Sigmoid colon (tissue), 7 donors: ENCODE measurements around the gene SMPD2. TPM values are rescaled to one million over a fixed set of nuclear protein-coding genes. Genes with fewer than 3 reads are reported as not detected.
A peak's percentile ranks its signal among the peaks of the same experiment; 100 is the strongest.

Experiments
- DNase-seq: peaks from one replicate; pipeline ENCODE4 v3.0.0-alpha.2; 2019
- H3K27ac ChIP-seq, 4 donors: fragments of 200-600 bp; sonication (generic); one replicate each; pipeline ENCODE4 v1.5.1; 2016 to 2019; ENCODE audit warnings: mild to moderate bottlenecking in 1 of 4
- H3K27me3 ChIP-seq, 3 donors: fragments of 200-600 bp; sonication (generic); one replicate each; pipeline ENCODE4 v1.5.1; 2019; ENCODE audit warnings: mild to moderate bottlenecking in 1 of 3
- H3K36me3 ChIP-seq, 4 donors: fragments of 200-600 bp; sonication (generic); one replicate each; pipeline ENCODE4 v1.5.1; 2016 to 2019
- H3K4me1 ChIP-seq, 4 donors: fragments of 200-600 bp; sonication (generic); one replicate each; pipeline ENCODE4 v1.5.1; 2017 to 2019
- H3K4me3 ChIP-seq, 4 donors: fragments of 200-600 bp; sonication (generic); one replicate each; pipeline ENCODE4 v1.5.1; 2017 to 2019; ENCODE audit warnings: mild to moderate bottlenecking in 2 of 4, moderate library complexity in 1 of 4
- H3K9me3 ChIP-seq, 4 donors: fragments of 200-600 bp in 3 of 4; sonication (generic) in 3 of 4; one replicate each; pipeline versions ENCODE4 v1.5.1 to v1.6.1; 2013 to 2019
- CTCF ChIP-seq, 4 experiments: fragments of 450-650 bp in 3 of 4; fragments of 200-600 bp in 1 of 4; IDR thresholded peaks; one replicate each; pipeline ENCODE4 v1.5.1; 2016 to 2019; ENCODE audit warnings: antibody characterized with exemption in 4 of 4, mild to moderate bottlenecking in 3 of 4, moderate library complexity in 2 of 4
- EP300 ChIP-seq, 4 donors: sonication (generic); formaldehyde crosslinking; IDR thresholded peaks; one replicate each; pipeline ENCODE4 v1.6.1; 2017; ENCODE audit warnings: antibody characterized with exemption in 4 of 4
- POLR2A ChIP-seq, 2 donors: fragments of 450-650 bp; IDR thresholded peaks; one replicate each; pipeline ENCODE4 v1.6.1; 2016; ENCODE audit warnings: antibody characterized with exemption in 2 of 2, mild to moderate bottlenecking in 2 of 2, moderate library complexity in 2 of 2
- POLR2AphosphoS5 ChIP-seq, 4 donors: sonication (generic); formaldehyde crosslinking; IDR thresholded peaks; one replicate each; pipeline ENCODE4 v1.6.1; 2017; ENCODE audit warnings: antibody characterized with exemption in 4 of 4
- WGBS, 2 donors: extraction: QIAGEN DNeasy Blood & Tissue Kit; methylation state at CpG; one replicate each; pipeline ENCODE4 v1.1.7; 2013; 5-methylcytosine and 5-hydroxymethylcytosine counted together
- intact Hi-C: fragments of 100-400 bp; cut with DNase I; formaldehyde crosslinking; loops from one replicate; pipeline ENCODE4 v1.15.1; 2023
- polyA plus RNA-seq, 3 donors: library from polyadenylated mRNA; stranded (reverse); fragments of 200-250 nt; gene quantifications; one replicate each; pipeline ENCODE4 v1.2.3, GENCODE V29; 2013
- total RNA-seq, 4 donors: library from RNA; depleted of rRNA; stranded (reverse); fragments of >200 nt; gene quantifications; one replicate each; pipeline ENCODE4 v1.1.0, GENCODE V29; 2016
- donor health status: healthy with polysubstance abuse.
- donor health status: Bipolar disorder and iron deficiency.
- donor health status: healthy.

SMPD2 gene
- total and polyA plus RNA-seq, 7 donors = 2.4 to 19.2 (median 14.4) TPM

GRCh38 chr6:109453594-109454495 is 13.3 kb downstream of the SMPD2 start:
- H3K27ac ChIP-seq = peak overlapping the region in 3 of 4 donors; percentile 68 to 77 (median 74)

GRCh38 chr6:109454496-109455436 is 14.2 kb downstream of the SMPD2 start:
- Histone ChIP-seq H3K27ac (peak overlapping the region; percentile 50 to 77 (median 71)), H3K4me3 (peak overlapping the region; percentile 50 to 76 (median 70)), H3K9me3 (no peaks in the 10 kb centered on the region), H3K4me1 (peaks cover 0 to 32% (median 22%) of the 10 kb centered on the region in 4 donors), H3K27me3 (no peaks in the 10 kb centered on the region), H3K36me3 (no peaks in the 10 kb centered on the region)
- 2 to 3% methylated on average over 48 of the region's 48 CpGs for WGBS, 2 donors
- intact Hi-C loops = loop anchor here (2.0 kb wide), 1 partner anchor 14 kb away; the partner anchor contains the start of genes PPIL6 and SMPD2
- DNase-seq = peak; percentile 77
- TF ChIP-seq CTCF (IDR thresholded peaks at IDR 0.05) (no peak), POLR2A (IDR thresholded peaks at IDR 0.05) (no peak), POLR2AphosphoS5 (IDR thresholded peaks at IDR 0.05) (no peak), EP300 (IDR thresholded peaks at IDR 0.05) (no peak)

More at GRCh38 chr6:109453594-109454495, 13.3 kb downstream of the SMPD2 start:
- H3K4me3 ChIP-seq = peak overlapping the region in 3 of 4 donors; percentile 65 to 76 (median 76)
- H3K9me3 ChIP-seq = no peaks in the 10 kb centered on the region
- no peaks in the 10 kb centered on the region for H3K27me3 ChIP-seq
- intact Hi-C loops = loop anchor here (2.0 kb wide), 1 partner anchor 13 kb away; the partner anchor contains the start of genes PPIL6 and SMPD2
- H3K36me3 ChIP-seq = no peaks in the 10 kb centered on the region
- DNase-seq = peak; percentile 66
- peaks cover 0 to 32% (median 22%) of the 10 kb centered on the region in 4 donors for H3K4me1 ChIP-seq
- TF ChIP-seq EP300 (IDR thresholded peaks at IDR 0.05) (no peak), POLR2AphosphoS5 (IDR thresholded peaks at IDR 0.05) (no peak), CTCF (IDR thresholded peaks at IDR 0.05) (no peak), POLR2A (IDR thresholded peaks at IDR 0.05) (no peak)
- 85 to 95% methylated on average over 27 of the region's 27 CpGs for WGBS, 2 donors

- WGBS, 2 donors = 0 to 1% methylated on average over 70 of the region's 70 CpGs
- H3K27me3 ChIP-seq = no peaks in the 10 kb centered on the region
- no peaks in the 10 kb centered on the region for H3K36me3 ChIP-seq
- H3K27ac ChIP-seq = peak within 1 kb of the TSS; percentile 50 to 77 (median 71)
- TF ChIP-seq POLR2A (IDR thresholded peaks at IDR 0.05) (peak in 1 of 2 donors; percentile 14), EP300 (IDR thresholded peaks at IDR 0.05) (no peak), POLR2AphosphoS5 (IDR thresholded peaks at IDR 0.05) (peak in 3 of 4 donors; percentile 20 to 60 (median 56)), CTCF (IDR thresholded peaks at IDR 0.05) (peak in 2 of 4 experiments; percentile 15 to 28)
- peaks cover 0 to 32% (median 22%) of the 10 kb centered on the region in 4 donors for H3K4me1 ChIP-seq
- peak within 1 kb of the TSS; percentile 50 to 76 (median 70) for H3K4me3 ChIP-seq
- H3K9me3 ChIP-seq = no peaks in the 10 kb centered on the region
- intact Hi-C loops = loop anchor here (2.0 kb wide), 1 partner anchor 15 kb away; the partner anchor contains the start of genes PPIL6 and SMPD2
- peak; percentile 82 for DNase-seq
These were observed 15.1 kb downstream of the SMPD2 start, which contains the start of gene MICAL1 for GRCh38 chr6:109455437-109456110. TSS of gene MICAL1 (minus strand) at chr6:109455772. CDS start at chr6:109454196, 1,576 bp downstream.
